AG08395 (cell line): Measurements from ENCODE around the gene CTLA4.

Experiments used
- DNase-seq: peaks from one replicate; pipeline ENCODE4 v3.0.0; 2012; ENCODE audit warnings: mixed read lengths, low spot score

Gene CTLA4

GRCh38 chr2:203891474-203891873 is 23.9 kb downstream of the CTLA4 start:
- DNase-seq, result no peak

- no peak for DNase-seq
Measured at GRCh38 chr2:203892207-203892606, 24.6 kb downstream of the CTLA4 start.

GRCh38 chr2:203893401-203893800 is 25.8 kb downstream of the CTLA4 start:
- no peak for DNase-seq

- DNase-seq, result no peak
Measured at GRCh38 chr2:203893840-203894239, 26.3 kb downstream of the CTLA4 start.

GRCh38 chr2:203894262-203894661 is 26.7 kb downstream of the CTLA4 start:
- DNase-seq, result no peak

- no peak for DNase-seq
Measured at GRCh38 chr2:203897544-203897943, 30.0 kb downstream of the CTLA4 start.

GRCh38 chr2:203898657-203899056 is 31.1 kb downstream of the CTLA4 start:
- no peak for DNase-seq

GRCh38 chr2:203900253-203900652 is 32.7 kb downstream of the CTLA4 start:
- DNase-seq, result no peak

GRCh38 chr2:203904022-203904421 is 36.5 kb downstream of the CTLA4 start:
- no peak for DNase-seq

- no peak for DNase-seq
Measured at GRCh38 chr2:203905656-203906055, 38.1 kb downstream of the CTLA4 start.

GRCh38 chr2:203908066-203908796 is 40.7 kb downstream of the CTLA4 start:
- DNase-seq, result no peak

GRCh38 chr2:203908797-203909185 is 41.2 kb downstream of the CTLA4 start:
- DNase-seq, result no peak

- DNase-seq, result peak; percentile 76
Measured at GRCh38 chr2:203909261-203909967, 41.8 kb downstream of the CTLA4 start.

GRCh38 chr2:203909974-203910373 is 42.4 kb downstream of the CTLA4 start:
- peak; percentile 18 for DNase-seq

- DNase-seq, result no peak
Measured at GRCh38 chr2:203913947-203914346, 46.4 kb downstream of the CTLA4 start.

GRCh38 chr2:203914546-203915182 is 47.1 kb downstream of the CTLA4 start:
- peak; percentile 26 for DNase-seq

- peak; percentile 56 for DNase-seq
Measured at GRCh38 chr2:203915256-203915655, 47.7 kb downstream of the CTLA4 start.

- DNase-seq, result no peak
Measured at GRCh38 chr2:203916756-203917155, 49.2 kb downstream of the CTLA4 start.

GRCh38 chr2:203918264-203918663 is 50.7 kb downstream of the CTLA4 start:
- no peak for DNase-seq

GRCh38 chr2:203918839-203919238 is 51.3 kb downstream of the CTLA4 start:
- no peak for DNase-seq
